NT2/D1 (cell line): Measurements from ENCODE around the gene DMTF1.

ENCODE experiments used
- SUZ12 ChIP-seq: IDR thresholded peaks from 2 replicates; pipeline ENCODE4 v1.6.1; 2011; ENCODE audit not compliant: insufficient read length, insufficient read depth; ENCODE audit errors: extremely low read depth
- ZNF274 ChIP-seq: IDR thresholded peaks from 2 replicates; pipeline ENCODE4 v1.6.1; 2011; ENCODE audit warnings: mild to moderate bottlenecking, low read depth, low read length

DNA sequence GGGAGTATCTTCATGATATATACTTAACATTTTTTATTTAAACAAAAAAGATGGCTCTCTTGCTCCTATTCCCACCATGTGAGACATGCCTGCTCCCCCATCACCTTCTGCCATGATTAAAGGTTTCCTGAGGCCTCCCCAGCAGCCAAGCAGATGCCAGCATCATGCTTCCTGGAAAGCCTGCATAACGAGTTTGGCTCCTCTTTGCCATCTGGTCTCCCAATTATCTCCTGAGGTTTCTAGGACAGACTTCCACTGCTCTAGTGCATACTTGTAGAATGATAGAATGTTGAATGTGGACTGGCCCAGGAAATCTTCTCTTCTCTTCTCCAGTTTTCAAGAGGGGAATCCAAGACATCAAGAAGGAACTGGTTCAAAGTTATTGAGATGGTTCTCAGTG lies 46.9 kb upstream of the DMTF1 start:
- TF ChIP-seq ZNF274, result no peak
- no peak for TF ChIP-seq SUZ12
